Left ventricle myocardium inferior (tissue), 1 donor: Measurements from ENCODE around the gene SH3PXD2A. TPM values are rescaled to one million over a fixed set of nuclear protein-coding genes. Genes with fewer than 3 reads are reported as not detected.
"Not testable (repeated sequence)": the region's sequence is repeated elsewhere in the genome, so short reads cannot be mapped to it uniquely, and the experiment has no call there.

ENCODE experiments used
- DNase-seq: peaks from one replicate; pipeline ENCODE4 v3.0.0-alpha.2; 2020
- H3K27ac ChIP-seq: fragments of 200-600 bp; replicated peaks from 2 replicates; pipeline ENCODE4 v1.8.0; 2021
- H3K27me3 ChIP-seq: fragments of 200-600 bp; 2 replicates; pipeline ENCODE4 v1.8.0; 2021; ENCODE audit warnings: low read depth
- H3K36me3 ChIP-seq: fragments of 200-600 bp; 2 replicates; pipeline ENCODE4 v1.8.0; 2021
- H3K4me1 ChIP-seq: fragments of 200-600 bp; 2 replicates; pipeline ENCODE4 v1.8.0; 2021
- H3K4me3 ChIP-seq: fragments of 200-600 bp; 2 replicates; pipeline ENCODE4 v1.8.0; 2021; ENCODE audit warnings: mild to moderate bottlenecking, moderate library complexity
- H3K9me3 ChIP-seq: fragments of 200-600 bp; replicated peaks from 2 replicates; pipeline ENCODE4 v1.8.0; 2021
- intact Hi-C: fragments of 100-400 bp; cut with micrococcal nuclease; formaldehyde crosslinking; loops from one replicate; pipeline ENCODE4 v1.11.0; 2022
- total RNA-seq: library from RNA; stranded (reverse); fragmentation: NEBNext Ultra II Directional; extraction: Animal tissue kit (Norgen Biotek cat#: 25700); gene quantifications from one replicate; pipeline ENCODE4 v1.2.1, GENCODE V29; 2021
- TF ChIP-seq, protein P1 (sequence below): fragments of 200-600 bp; IDR thresholded peaks from 2 replicates; pipeline ENCODE4 v1.8.0; 2021; ENCODE audit warnings: antibody characterized with exemption, mild to moderate bottlenecking, borderline replicate concordance
- donor health status: DM: no; HTN: yes; CAD: no; lungs with severe emphysema.

The SH3PXD2A gene
- total RNA-seq, 1 donor from 2014 or later, result 34.4 TPM

- peaks cover 5% of the 10 kb centered on the region for H3K36me3 ChIP-seq
- no peaks in the 10 kb centered on the region for H3K9me3 ChIP-seq
- TF ChIP-seq, protein P1, sequence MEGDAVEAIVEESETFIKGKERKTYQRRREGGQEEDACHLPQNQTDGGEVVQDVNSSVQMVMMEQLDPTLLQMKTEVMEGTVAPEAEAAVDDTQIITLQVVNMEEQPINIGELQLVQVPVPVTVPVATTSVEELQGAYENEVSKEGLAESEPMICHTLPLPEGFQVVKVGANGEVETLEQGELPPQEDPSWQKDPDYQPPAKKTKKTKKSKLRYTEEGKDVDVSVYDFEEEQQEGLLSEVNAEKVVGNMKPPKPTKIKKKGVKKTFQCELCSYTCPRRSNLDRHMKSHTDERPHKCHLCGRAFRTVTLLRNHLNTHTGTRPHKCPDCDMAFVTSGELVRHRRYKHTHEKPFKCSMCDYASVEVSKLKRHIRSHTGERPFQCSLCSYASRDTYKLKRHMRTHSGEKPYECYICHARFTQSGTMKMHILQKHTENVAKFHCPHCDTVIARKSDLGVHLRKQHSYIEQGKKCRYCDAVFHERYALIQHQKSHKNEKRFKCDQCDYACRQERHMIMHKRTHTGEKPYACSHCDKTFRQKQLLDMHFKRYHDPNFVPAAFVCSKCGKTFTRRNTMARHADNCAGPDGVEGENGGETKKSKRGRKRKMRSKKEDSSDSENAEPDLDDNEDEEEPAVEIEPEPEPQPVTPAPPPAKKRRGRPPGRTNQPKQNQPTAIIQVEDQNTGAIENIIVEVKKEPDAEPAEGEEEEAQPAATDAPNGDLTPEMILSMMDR, result no peak
- intact Hi-C loops, result no loop called here
- no peak overlapping the region for H3K4me3 ChIP-seq
- no peak for DNase-seq
- H3K27ac ChIP-seq, result no peak overlapping the region
- no peaks in the 10 kb centered on the region for H3K27me3 ChIP-seq
- H3K4me1 ChIP-seq, result peaks cover 29% of the 10 kb centered on the region
Observed at GRCh38 chr10:103732339-103733044, 122.9 kb downstream of the SH3PXD2A start.

DNA sequence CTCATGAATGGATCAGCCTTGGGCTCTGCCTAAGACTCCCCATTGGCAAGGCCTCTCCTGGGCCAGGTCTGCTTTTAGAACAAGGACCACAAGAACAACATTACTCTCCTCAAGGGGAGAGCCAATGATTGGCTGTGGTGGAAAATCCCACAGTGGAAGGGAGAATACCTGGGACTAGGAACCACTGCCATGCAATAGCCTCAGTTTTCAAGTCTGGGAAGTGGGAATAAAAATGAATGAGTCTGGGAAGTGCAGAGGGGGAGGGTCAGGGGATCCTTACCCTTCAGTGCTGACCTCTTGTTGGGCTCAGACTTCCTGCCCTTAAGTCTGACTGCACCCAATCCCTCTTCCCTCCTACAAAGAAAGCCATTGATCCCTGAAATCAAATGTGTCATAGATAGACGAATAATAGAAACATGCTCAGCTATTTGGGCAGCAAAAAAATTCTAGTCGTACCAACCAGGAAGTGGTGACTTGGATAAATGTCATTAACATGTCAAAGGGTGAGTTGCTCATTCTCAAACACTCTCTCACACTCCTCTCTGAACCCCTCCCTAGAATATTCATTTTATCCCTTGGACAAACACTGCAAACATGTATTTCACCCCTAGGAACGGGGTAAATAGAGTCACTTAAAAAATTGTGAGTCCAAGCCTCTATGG is 123.6 kb downstream of the SH3PXD2A start:
- no peaks in the 10 kb centered on the region for H3K27me3 ChIP-seq
- DNase-seq, result no peak
- no peak overlapping the region for H3K4me3 ChIP-seq
- H3K27ac ChIP-seq, result no peak overlapping the region
- peaks cover 5% of the 10 kb centered on the region for H3K36me3 ChIP-seq
- intact Hi-C loops, result no loop called here
- TF ChIP-seq, protein P1, result no peak
- no peaks in the 10 kb centered on the region for H3K9me3 ChIP-seq
- peaks cover 35% of the 10 kb centered on the region for H3K4me1 ChIP-seq

DNA sequence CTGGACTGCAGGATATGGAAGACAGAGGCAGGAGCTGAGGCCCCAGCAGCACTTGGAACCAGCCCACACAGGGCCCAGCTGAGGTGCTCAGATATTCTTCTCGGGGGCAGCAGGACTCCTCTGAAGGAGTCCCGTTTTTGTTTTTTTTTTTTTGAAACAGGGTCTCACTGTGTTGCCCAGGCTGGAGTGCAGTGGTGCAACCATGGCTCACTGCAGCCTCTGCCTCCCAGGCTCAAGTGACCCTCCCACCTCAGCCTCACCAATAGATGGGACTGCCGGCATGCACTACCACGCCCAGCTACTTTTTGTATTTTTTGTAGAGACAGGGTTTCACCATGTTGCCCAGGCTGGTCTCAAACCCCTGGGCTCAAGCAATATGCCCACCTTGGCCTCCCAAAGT is 124.3 kb downstream of the SH3PXD2A start:
- not testable (repeated sequence) for DNase-seq, H3K4me3 ChIP-seq, H3K27me3 ChIP-seq

DNA sequence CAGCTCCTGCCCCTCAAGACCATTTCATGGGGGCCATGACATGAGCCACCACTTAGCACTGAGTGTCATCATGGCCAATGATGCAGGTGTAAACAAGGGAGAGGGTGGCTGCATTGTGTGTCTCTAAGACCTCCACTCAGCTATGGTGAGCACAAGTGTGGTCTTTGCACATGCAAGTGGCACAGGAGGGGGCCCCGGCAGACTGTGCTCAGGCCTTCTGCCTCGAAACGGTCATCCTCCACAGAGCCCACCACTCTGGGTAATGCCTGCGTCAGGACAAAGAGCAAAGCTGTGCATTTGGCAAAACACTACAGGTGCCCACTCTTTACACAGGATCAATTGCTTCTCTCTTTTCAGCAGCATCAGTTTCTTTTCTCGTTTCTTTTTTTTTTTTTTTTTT is 125.5 kb downstream of the SH3PXD2A start:
- intact Hi-C loops, result no loop called here

More for the DNA sequence above, 124.3 kb downstream of the SH3PXD2A start:
- H3K36me3 ChIP-seq, H3K27ac ChIP-seq, H3K9me3 ChIP-seq, intact Hi-C loops: not testable (repeated sequence)
- H3K4me1 ChIP-seq, result peaks cover 35% of the 10 kb centered on the region

GRCh38 chr10:103727991-103728689 is 127.2 kb downstream of the SH3PXD2A start:
- no peak overlapping the region for H3K27ac ChIP-seq
- H3K27me3 ChIP-seq, result no peaks in the 10 kb centered on the region
- DNase-seq, result no peak
- TF ChIP-seq, protein P1, result no peak
- no peak overlapping the region for H3K4me3 ChIP-seq
- H3K9me3 ChIP-seq, result no peaks in the 10 kb centered on the region
- H3K36me3 ChIP-seq, result peaks cover 12% of the 10 kb centered on the region
- intact Hi-C loops, result no loop called here
- peaks cover 30% of the 10 kb centered on the region for H3K4me1 ChIP-seq

More for the DNA sequence above, 125.5 kb downstream of the SH3PXD2A start:
- TF ChIP-seq, protein P1, result no peak
- no peaks in the 10 kb centered on the region for H3K27me3 ChIP-seq
- H3K36me3 ChIP-seq, result peaks cover under 1% of the 10 kb centered on the region
- H3K27ac ChIP-seq, result no peak overlapping the region
- H3K4me1 ChIP-seq, result peaks cover 35% of the 10 kb centered on the region
- DNase-seq, result no peak
- H3K9me3 ChIP-seq, result no peaks in the 10 kb centered on the region
- H3K4me3 ChIP-seq, result no peak overlapping the region

- TF ChIP-seq, protein P1, result no peak
- DNase-seq, result peak; percentile 57
- H3K4me1 ChIP-seq, result peaks cover 24% of the 10 kb centered on the region
- H3K36me3 ChIP-seq, result peaks cover 16% of the 10 kb centered on the region
- no peak overlapping the region for H3K4me3 ChIP-seq
- peak overlapping the region; percentile 28 for H3K27ac ChIP-seq
- intact Hi-C loops, result no loop called here
- no peaks in the 10 kb centered on the region for H3K9me3 ChIP-seq
- no peaks in the 10 kb centered on the region for H3K27me3 ChIP-seq
Observed at GRCh38 chr10:103727546-103727963, 127.8 kb downstream of the SH3PXD2A start.
